A549 (cell line): ENCODE data around the gene ATG3. TPM values are rescaled to one million over a fixed set of nuclear protein-coding genes. Genes with fewer than 3 reads are reported as not detected.

Experiments used
- ATAC-seq, 2 experiments: fragments of 200-7000 bp in 1 of 2; fragments of >200 bp in 1 of 2; cut with Nextera tagmentation in 1 of 2; cut with Tn5 transposase in 1 of 2; 3 replicates each; pipeline versions ENCODE4 v1.8.0 to v1.9.1; 2018 to 2020; ENCODE audit warnings: mild to moderate bottlenecking in 1 of 2, moderate library complexity in 1 of 2
- CTCF ChIA-PET: fragments of 300-600 bp; sonication (Branson Sonifier 250); formaldehyde crosslinking; extraction: SDS; loops from one replicate; lab custom pipeline; 2021; ENCODE audit warnings: antibody characterized with exemption, inconsistent platforms; lab: Yijun Ruan, JAX
- POLR2A ChIA-PET: fragments of 350-600 bp; formaldehyde crosslinking; extraction: SDS; loops from one replicate; lab custom pipeline; 2021; ENCODE audit warnings: antibody characterized with exemption, inconsistent platforms; lab: Yijun Ruan, JAX
- DNase-seq, 2 experiments: peaks; one replicate each; pipeline versions ENCODE4 v3.0.0 to v3.0.0-alpha.2; 2011 to 2016; ENCODE audit warnings: low read depth in 1 of 2, low spot score in 1 of 2
- FAIRE-seq: peaks from 2 replicates; lab custom pipeline; 2011; peaks lifted over from hg19 to GRCh38; lab: Jason Lieb, UNC
- H3K27ac ChIP-seq, 2 experiments: fragments of >200 bp; sonication (Bioruptor Twin); formaldehyde crosslinking; 3 replicates each; pipeline ENCODE4 v1.5.1; 2016 to 2017
- H3K4me1 ChIP-seq: fragments of >200 bp; sonication (Bioruptor Twin); formaldehyde crosslinking; 3 replicates; pipeline ENCODE4 v1.6.1; 2016
- H3K4me2 ChIP-seq: fragments of >200 bp; sonication (Bioruptor Twin); formaldehyde crosslinking; 3 replicates; pipeline ENCODE4 v1.6.1; 2016
- H3K4me3 ChIP-seq: fragments of >200 bp; sonication (Bioruptor Twin); formaldehyde crosslinking; 3 replicates; pipeline ENCODE4 v1.5.1; 2016
- H3K9me3 ChIP-seq: fragments of >200 bp; sonication (Bioruptor Twin); formaldehyde crosslinking; 3 replicates; pipeline ENCODE4 v1.6.1; 2016
- CHD2 ChIP-seq: fragments of 150-350 bp; IDR thresholded peaks from 2 replicates; pipeline ENCODE4 v1.6.1; 2014; ENCODE audit warnings: low read length; ENCODE audit not compliant: partially characterized antibody
- FOSB ChIP-seq: fragments of 250-450 bp; sonication (Bioruptor Pico); IDR thresholded peaks from 2 replicates; pipeline ENCODE4 v1.5.0; 2020; ENCODE audit warnings: mild to moderate bottlenecking, moderate library complexity
- FOSL2 ChIP-seq, 2 experiments: fragments of 450-650 bp in 1 of 2; fragments of >200 bp in 1 of 2; sonication (Bioruptor Twin) in 1 of 2; formaldehyde crosslinking; IDR thresholded peaks; 2 replicates each; pipeline versions ENCODE4 v1.5.0 to v1.6.1; 2016 to 2020; ENCODE audit warnings: mild to moderate bottlenecking in 1 of 2, moderate library complexity in 1 of 2
- FOXS1 ChIP-seq: fragments of 250-450 bp; sonication (Bioruptor Pico); IDR thresholded peaks from 2 replicates; pipeline ENCODE4 v1.5.0; 2020; ENCODE audit warnings: mild to moderate bottlenecking, moderate library complexity
- GATA3 ChIP-seq: IDR thresholded peaks from 2 replicates; pipeline ENCODE4 v1.6.1; 2012; ENCODE audit warnings: borderline replicate concordance
- HOXB13 ChIP-seq: fragments of 250-450 bp; sonication (Bioruptor Pico); IDR thresholded peaks from 2 replicates; pipeline ENCODE4 v1.5.0; 2020; ENCODE audit warnings: low read depth, mild to moderate bottlenecking, moderate library complexity
- MAFK ChIP-seq: fragments of 450-650 bp; IDR thresholded peaks from 2 replicates; pipeline ENCODE4 v1.6.1; 2014; ENCODE audit not compliant: partially characterized antibody
- NFE2L2 ChIP-seq: fragments of 150-350 bp; conservative IDR thresholded peaks from 2 replicates; pipeline ENCODE4 v1.6.1; 2014; ENCODE audit warnings: low read length
- RFX5 ChIP-seq: fragments of 450-650 bp; IDR thresholded peaks from 2 replicates; pipeline ENCODE4 v1.7.1; 2014; ENCODE audit warnings: antibody characterized with exemption, mild to moderate bottlenecking, moderate library complexity
- SMC3 ChIP-seq: fragments of >200 bp; sonication (Bioruptor Twin); formaldehyde crosslinking; IDR thresholded peaks from 3 replicates; pipeline ENCODE4 v1.6.1; 2018; ENCODE audit warnings: inconsistent platforms
- SREBF2 ChIP-seq: fragments of 450-650 bp; IDR thresholded peaks from 2 replicates; pipeline ENCODE4 v1.6.1; 2014; ENCODE audit warnings: mild to moderate bottlenecking, moderate library complexity
- TP53 ChIP-seq: fragments of 250-450 bp; sonication (Bioruptor Pico); IDR thresholded peaks from 2 replicates; pipeline ENCODE4 v1.5.0; 2021; ENCODE audit warnings: mild to moderate bottlenecking, moderate library complexity
- WGBS: methylation state at CpG from one replicate; pipeline ENCODE4 v1.1.6; 2017; ENCODE audit errors: missing lambda C conversion rate; 5-methylcytosine and 5-hydroxymethylcytosine counted together
- polyA plus RNA-seq, 4 experiments: library from polyadenylated mRNA; depleted of rRNA in 3 of 4; stranded (reverse); fragments of >200 nt; fragmentation: RNase III in 1 of 4; extraction: RNeasy Plus Mini Kit Qiagen cat#74134 plus additional on column Dnase treatment in 1 of 4; gene quantifications; 2 replicates in 3 of 4; 3 replicates in 1 of 4; pipeline ENCODE4 v1.2.3, GENCODE V29; 2011 to 2017
- TF ChIP-seq, protein P1 (sequence below): fragments of >200 bp; sonication (Bioruptor Twin); formaldehyde crosslinking; IDR thresholded peaks from 3 replicates; pipeline ENCODE4 v1.5.1; 2016
- TF ChIP-seq, protein P2 (sequence below): fragments of 150-350 bp; IDR thresholded peaks from 2 replicates; pipeline ENCODE4 v1.6.1; 2014; ENCODE audit warnings: low read depth, mild to moderate bottlenecking, low read length

The ATG3 gene
- polyA plus RNA-seq, 2 of the 4 experiments (the other 2 are of a cell fraction) = 50.2 to 74.5 TPM

- ChIA-PET CTCF (interaction anchor here (0.7 kb wide), 2 partner anchors 223 to 1428 kb away, joined by 3 read pairs; no protein-coding TSS in a partner anchor), POLR2A (no interaction called here)
- Histone ChIP-seq H3K4me1 (no peaks in the 10 kb centered on the region), H3K4me3 (no peak overlapping the region), H3K9me3 (no peaks in the 10 kb centered on the region), H3K4me2 (no peak overlapping the region), H3K27ac (no peak overlapping the region)
- WGBS = 92% methylated on average over 3 of the region's 3 CpGs
- TF ChIP-seq MAFK = no peak
- no peak for TF ChIP-seq FOSB (CRISPR knock-in tag)
- ATAC-seq (no peak), DNase-seq (no peak), FAIRE-seq (no peak)
Observed at GRCh38 chr3:112610121-112610520, 48.4 kb upstream of the ATG3 start.

- Histone ChIP-seq H3K4me2 (no peak overlapping the region), H3K9me3 (no peaks in the 10 kb centered on the region), H3K4me1 (no peaks in the 10 kb centered on the region), H3K4me3 (no peak overlapping the region), H3K27ac (no peak overlapping the region)
- ATAC-seq = no peak
- no peak for TF ChIP-seq GATA3
- no peak for TF ChIP-seq FOXS1 (CRISPR knock-in tag)
- no peak for TF ChIP-seq SMC3
- TF ChIP-seq SREBF2 = no peak
- TF ChIP-seq FOSL2 (IDR thresholded peaks at IDR 0.05) = no peak
- TF ChIP-seq FOSL2 (CRISPR knock-in tag; IDR thresholded peaks at IDR 0.05) = no peak
- no peak for TF ChIP-seq MAFK
- TF ChIP-seq TP53 (CRISPR knock-in tag) = no peak
- TF ChIP-seq, protein P1, sequence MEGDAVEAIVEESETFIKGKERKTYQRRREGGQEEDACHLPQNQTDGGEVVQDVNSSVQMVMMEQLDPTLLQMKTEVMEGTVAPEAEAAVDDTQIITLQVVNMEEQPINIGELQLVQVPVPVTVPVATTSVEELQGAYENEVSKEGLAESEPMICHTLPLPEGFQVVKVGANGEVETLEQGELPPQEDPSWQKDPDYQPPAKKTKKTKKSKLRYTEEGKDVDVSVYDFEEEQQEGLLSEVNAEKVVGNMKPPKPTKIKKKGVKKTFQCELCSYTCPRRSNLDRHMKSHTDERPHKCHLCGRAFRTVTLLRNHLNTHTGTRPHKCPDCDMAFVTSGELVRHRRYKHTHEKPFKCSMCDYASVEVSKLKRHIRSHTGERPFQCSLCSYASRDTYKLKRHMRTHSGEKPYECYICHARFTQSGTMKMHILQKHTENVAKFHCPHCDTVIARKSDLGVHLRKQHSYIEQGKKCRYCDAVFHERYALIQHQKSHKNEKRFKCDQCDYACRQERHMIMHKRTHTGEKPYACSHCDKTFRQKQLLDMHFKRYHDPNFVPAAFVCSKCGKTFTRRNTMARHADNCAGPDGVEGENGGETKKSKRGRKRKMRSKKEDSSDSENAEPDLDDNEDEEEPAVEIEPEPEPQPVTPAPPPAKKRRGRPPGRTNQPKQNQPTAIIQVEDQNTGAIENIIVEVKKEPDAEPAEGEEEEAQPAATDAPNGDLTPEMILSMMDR = no peak
- no peak for TF ChIP-seq NFE2L2
- TF ChIP-seq CHD2 = no peak
- ChIA-PET CTCF (interaction anchor here (1.4 to 1.6 kb wide), 2 partner anchors 25 to 372 kb away, joined by 4 read pairs; no protein-coding TSS in a partner anchor), POLR2A (no interaction called here)
- DNase-seq = no peak
- FAIRE-seq = no peak
Observed at GRCh38 chr3:112607863-112608262, 46.1 kb upstream of the ATG3 start.

GRCh38 chr3:112606098-112606497 is 44.3 kb upstream of the ATG3 start:
- no peaks in the 10 kb centered on the region for H3K4me1 ChIP-seq
- FAIRE-seq (no peak), ATAC-seq (no peak), DNase-seq (no peak)
- H3K4me3 ChIP-seq = no peak overlapping the region
- TF ChIP-seq HOXB13 (CRISPR knock-in tag) (no peak), SREBF2 (no peak)
- ChIA-PET CTCF (interaction anchor here (1.0 to 1.2 kb wide), 3 partner anchors 24 to 429 kb away, joined by 3 read pairs; no protein-coding TSS in a partner anchor), POLR2A (interaction anchor here (1.2 kb wide), 1 partner anchor 35 kb away, joined by 3 read pairs; no protein-coding TSS in a partner anchor)
- no peaks in the 10 kb centered on the region for H3K9me3 ChIP-seq
- H3K27ac ChIP-seq = no peak overlapping the region
- 99% methylated on average over 2 of the region's 2 CpGs for WGBS
- no peak overlapping the region for H3K4me2 ChIP-seq

DNA sequence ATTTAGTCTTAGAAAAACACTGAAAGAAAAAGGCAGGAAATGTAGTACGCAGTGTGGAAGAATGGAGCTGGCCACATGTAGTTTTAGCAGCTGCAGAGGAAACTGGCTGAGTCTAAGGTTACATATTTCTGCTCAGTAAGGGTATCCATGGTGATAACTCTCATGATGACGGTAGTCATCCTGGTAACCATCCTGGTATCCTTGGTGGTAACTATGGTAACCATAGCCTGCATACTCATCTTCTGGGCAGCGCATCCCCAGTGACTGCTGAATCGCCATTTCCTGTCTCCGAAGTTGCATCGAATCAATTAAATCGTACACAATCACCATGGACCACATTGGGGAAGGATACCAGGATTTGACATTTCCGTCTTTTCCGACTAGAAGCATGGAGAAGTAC is 43.5 kb upstream of the ATG3 start:
- DNase-seq (peak in 1 of 2 experiments; percentile 27), ATAC-seq (peak in 1 of 2 experiments; percentile 39; a peak in 2 of 6 replicates), FAIRE-seq (peak; percentile 39)
- Histone ChIP-seq H3K27ac (no peak overlapping the region), H3K9me3 (no peaks in the 10 kb centered on the region), H3K4me1 (no peaks in the 10 kb centered on the region), H3K4me2 (no peak overlapping the region), H3K4me3 (no peak overlapping the region)
- CTCF ChIA-PET = interaction anchor here (0.9 to 1.1 kb wide), 3 partner anchors 23 to 430 kb away, joined by 3 read pairs; no protein-coding TSS in a partner anchor
- 91% methylated on average over 9 of the region's 9 CpGs for WGBS
- POLR2A ChIA-PET = interaction anchor here (1.2 kb wide), 1 partner anchor 36 kb away, joined by 3 read pairs; no protein-coding TSS in a partner anchor
- no peak for TF ChIP-seq RFX5
- TF ChIP-seq, protein P2, sequence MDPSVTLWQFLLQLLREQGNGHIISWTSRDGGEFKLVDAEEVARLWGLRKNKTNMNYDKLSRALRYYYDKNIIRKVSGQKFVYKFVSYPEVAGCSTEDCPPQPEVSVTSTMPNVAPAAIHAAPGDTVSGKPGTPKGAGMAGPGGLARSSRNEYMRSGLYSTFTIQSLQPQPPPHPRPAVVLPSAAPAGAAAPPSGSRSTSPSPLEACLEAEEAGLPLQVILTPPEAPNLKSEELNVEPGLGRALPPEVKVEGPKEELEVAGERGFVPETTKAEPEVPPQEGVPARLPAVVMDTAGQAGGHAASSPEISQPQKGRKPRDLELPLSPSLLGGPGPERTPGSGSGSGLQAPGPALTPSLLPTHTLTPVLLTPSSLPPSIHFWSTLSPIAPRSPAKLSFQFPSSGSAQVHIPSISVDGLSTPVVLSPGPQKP = no peak
- no peak for TF ChIP-seq MAFK
- TF ChIP-seq HOXB13 (CRISPR knock-in tag) = no peak
